Thoracic aorta endothelial cell (primary cell): ENCODE results near the gene TSPAN10. TPM values are rescaled to one million over a fixed set of nuclear protein-coding genes. Genes with fewer than 3 reads are reported as not detected.

Experiments
- small RNA-seq: library from RNA; depleted of rRNA; stranded (forward); fragments of <200 nt; gene quantifications from one replicate; pipeline ENCODE3, GENCODE V24; 2012
- total RNA-seq: library from RNA; depleted of rRNA; stranded (reverse); fragments of >200 nt; gene quantifications from 2 replicates; pipeline ENCODE4 v1.2.3, GENCODE V29; 2012

The TSPAN10 gene
- total RNA-seq: 0.14 and 0.53 TPM in 2 replicates

DNA sequence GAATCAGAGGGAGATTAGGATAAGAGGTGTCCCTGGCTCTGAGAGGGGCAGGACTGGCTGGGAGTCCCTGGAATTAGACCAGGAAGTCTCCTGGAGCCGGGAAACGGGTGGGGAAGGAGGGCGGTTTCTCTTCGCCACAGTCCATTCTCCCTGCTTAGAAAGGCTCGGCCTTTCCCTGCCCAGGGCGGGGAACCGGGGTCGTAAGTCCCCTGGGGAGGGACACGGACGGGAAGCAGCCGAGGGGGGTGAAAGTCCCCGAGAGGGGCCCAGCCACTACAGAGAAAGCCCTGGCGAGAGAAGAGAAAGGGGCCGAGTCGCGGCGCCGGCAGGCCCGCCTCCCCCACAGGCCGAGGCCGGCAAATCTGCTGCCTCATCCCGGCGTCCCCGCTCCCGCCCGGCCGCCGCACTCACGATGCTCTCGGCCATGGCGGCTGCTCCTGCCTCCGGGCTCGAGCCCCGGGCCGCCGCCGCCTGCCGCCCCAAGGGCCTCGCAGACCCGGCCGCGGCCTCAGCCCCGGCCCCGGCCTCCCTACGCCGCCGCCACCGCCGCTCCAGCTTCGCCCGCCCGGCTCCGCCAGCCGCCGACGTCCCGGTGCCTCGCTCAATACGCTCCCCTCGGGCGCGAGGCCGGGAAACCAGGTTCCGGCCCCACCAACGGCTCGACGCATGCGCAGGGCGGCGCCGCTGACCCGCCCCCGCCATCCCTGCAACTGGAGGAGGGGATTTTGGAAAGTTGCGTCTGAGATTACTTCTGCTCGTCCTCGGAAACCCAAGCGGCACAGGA is at the start of gene TSPAN10, which contains the start of gene NPLOC4:
Gene TSPAN10, plus strand, starts transcription at position 692 of the 784 bp plus-strand sequence. CDS start 5,217 bp downstream, outside the sequence.
Gene NPLOC4, minus strand, starts transcription at position 608 of the 784 bp plus-strand sequence. Its CDS starts 182 bp downstream, at position 426.

DNA sequence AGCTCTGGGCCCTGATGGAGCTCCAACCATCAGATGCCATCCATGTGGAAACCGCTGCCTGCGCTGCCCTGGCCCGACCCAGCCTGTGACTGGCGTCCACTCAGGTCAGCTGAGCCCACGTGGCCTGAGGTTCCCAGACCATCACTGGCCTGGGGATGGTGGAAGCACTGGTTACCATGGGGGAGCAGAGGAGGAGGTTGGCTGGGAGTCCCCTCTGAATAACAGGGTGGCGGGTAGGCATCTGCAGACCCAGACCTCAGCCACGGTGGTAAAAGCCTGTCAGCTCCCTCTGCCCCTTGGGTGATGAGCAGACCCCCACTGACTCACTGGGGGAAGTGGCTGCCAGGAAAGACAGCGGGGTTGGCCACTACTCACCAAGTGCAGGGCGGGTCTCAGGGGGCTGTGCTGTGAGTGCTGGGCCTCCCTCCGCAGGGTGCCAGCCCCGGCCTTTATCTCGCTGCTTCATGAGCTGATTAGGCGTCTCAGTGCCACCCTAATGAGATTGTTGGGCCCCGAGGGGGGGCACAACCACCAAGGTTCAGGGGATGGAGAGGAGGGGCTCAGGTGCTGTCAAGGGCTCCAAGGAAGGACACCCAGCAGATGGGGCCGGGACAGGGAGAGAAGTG is 19.2 kb downstream of the TSPAN10 start, which contains the start of gene PDE6G:
Gene PDE6G, minus strand, starts transcription at position 425 of the 626 bp plus-strand sequence. CDS start 3,237 bp downstream, outside the sequence.

DNA sequence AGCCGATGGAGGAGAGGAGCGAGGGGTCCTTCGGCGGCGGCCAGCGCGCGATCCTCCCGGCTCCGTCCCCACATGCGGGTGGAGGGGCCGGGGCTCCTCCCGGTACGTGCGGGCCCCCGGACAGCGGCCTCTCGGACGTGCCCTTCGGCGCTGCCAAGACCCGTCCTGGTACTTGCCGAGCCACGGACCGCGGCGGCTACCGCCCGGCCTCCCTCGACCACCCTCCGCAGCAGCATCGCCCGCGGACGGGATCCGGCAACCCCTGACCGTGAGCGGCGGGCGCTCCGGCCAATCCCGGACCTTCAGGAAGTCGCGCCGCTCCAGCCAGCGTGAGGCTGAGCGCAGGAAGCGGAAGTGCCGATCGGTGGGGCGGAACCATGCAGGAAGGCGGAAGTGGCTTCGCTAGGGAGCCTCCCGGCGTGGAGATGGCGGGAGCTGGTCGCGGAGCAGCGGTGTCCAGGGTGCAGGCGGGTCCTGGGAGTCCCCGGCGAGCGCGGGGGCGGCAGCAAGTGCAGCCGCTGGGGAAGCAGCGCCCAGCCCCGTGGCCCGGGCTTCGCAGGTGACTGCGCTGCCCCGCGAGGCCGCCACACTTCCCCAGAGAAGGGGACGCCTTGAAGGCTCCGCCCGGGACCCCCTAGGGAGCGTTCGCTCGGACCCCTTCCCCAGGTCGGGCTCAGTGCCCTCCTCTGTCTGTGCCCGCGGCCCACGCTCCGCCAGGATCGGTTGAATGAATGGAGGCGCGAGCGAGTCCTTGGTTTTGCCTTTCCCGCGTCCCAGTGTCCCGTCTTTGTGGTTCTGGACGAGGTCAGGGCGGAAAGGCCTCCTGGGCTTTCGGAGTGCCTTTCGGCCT is 29.6 kb downstream of the TSPAN10 start, which contains the start of the genes CCDC137 and OXLD1:
Gene CCDC137, plus strand, starts transcription at position 396 of the 850 bp plus-strand sequence. Its CDS starts 30 bp downstream, at position 426.
Gene OXLD1, minus strand, starts transcription at position 264 of the 850 bp plus-strand sequence. Its CDS starts 28 bp downstream, at position 236.

DNA sequence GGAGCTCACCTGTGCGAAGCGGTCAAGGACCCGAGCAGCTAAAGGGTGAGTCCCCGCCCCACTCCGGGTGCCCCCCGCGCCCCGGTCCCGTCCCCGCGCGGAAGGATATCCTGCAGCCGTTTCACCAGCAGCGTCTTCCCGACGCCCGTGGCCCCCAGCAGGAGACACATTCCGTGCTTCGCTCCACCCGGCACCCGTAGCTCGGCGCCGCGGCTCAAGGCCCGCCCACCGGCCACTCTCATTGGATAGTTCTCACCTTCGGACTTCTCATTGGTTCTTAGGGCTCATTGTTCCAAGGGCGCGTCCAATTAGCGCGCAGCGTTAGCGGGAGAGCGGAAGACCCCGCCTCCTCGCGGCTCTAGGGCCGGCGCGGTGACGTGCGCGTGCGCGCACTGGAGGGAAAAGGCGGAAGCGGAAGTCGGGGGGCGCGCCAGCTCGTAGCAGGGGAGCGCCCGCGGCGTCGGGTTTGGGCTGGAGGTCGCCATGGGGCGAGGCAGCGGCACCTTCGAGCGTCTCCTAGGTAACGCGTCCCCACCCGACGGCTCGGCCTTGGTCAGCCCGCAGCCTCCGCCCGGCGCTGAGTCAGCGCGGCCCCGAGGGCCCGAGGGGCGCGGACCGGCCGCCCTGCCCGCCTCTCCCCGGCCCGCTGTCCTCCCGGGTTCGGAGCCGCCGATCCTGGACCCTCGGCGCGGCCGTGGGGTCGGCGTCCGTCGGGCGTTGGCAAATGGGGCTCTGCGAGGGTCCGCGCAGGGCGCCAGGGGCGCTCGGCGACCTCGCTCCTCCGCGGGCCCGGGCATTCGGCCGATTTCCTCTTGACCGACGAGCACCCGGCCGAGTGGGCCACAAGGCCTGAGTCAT is 46.8 kb downstream of the TSPAN10 start, which contains the start of the genes ARL16 and HGS:
Gene ARL16, minus strand, starts transcription at position 214 of the 858 bp plus-strand sequence. Its CDS starts 44 bp downstream, at position 170.
Gene HGS, plus strand, starts transcription at position 428 of the 858 bp plus-strand sequence. Its CDS starts 56 bp downstream, at position 484.

Small RNAs within 50 kb of the gene (small RNA-seq; reads per million reads assigned to genes)
- not detected for gene MIR6786

Other genes with a start within 250 kb of the TSPAN10 start
- 6.0 and 10.3 TPM in 2 replicates for gene BAHCC1, start 241.7 kb upstream of the TSPAN10 start, total RNA-seq
- gene ACTG1, start 124.4 kb upstream of the TSPAN10 start, total RNA-seq: 10,238 and 11,944 TPM in 2 replicates
- 0.43 and 0.53 TPM in 2 replicates for gene FSCN2, start 108.8 kb upstream of the TSPAN10 start, total RNA-seq
- gene FAAP100, start 84.8 kb upstream of the TSPAN10 start, total RNA-seq: 26.3 and 28.3 TPM in 2 replicates
- gene NPLOC4, start 84 bp upstream of the TSPAN10 start, total RNA-seq: 99.7 and 104 TPM in 2 replicates
- gene PDE6G, start 19.3 kb downstream of the TSPAN10 start, total RNA-seq: 0.66 and 0.86 TPM in 2 replicates
- gene OXLD1, start 29.4 kb downstream of the TSPAN10 start, total RNA-seq: 23.5 and 26.4 TPM in 2 replicates
- gene CCDC137, start 29.5 kb downstream of the TSPAN10 start, total RNA-seq: 12.8 and 16.5 TPM in 2 replicates
- 32.7 and 34.0 TPM in 2 replicates for gene ARL16, start 46.6 kb downstream of the TSPAN10 start, total RNA-seq
- gene HGS, start 46.8 kb downstream of the TSPAN10 start, total RNA-seq: 102 and 120 TPM in 2 replicates
- 40.8 and 41.5 TPM in 2 replicates for gene MRPL12, start 66.2 kb downstream of the TSPAN10 start, total RNA-seq
- gene SLC25A10, start 75.1 kb downstream of the TSPAN10 start, total RNA-seq: 16.2 and 23.7 TPM in 2 replicates
- gene GCGR, start 167.0 kb downstream of the TSPAN10 start, total RNA-seq: not detected in 2 replicates
- 57.1 and 68.8 TPM in 2 replicates for gene MCRIP1, start 196.1 kb downstream of the TSPAN10 start, total RNA-seq
- not detected in 2 replicates for gene PPP1R27, start 197.9 kb downstream of the TSPAN10 start, total RNA-seq
- 824 and 903 TPM in 2 replicates for gene P4HB, start 223.3 kb downstream of the TSPAN10 start, total RNA-seq
- gene ARHGDIA, start 234.1 kb downstream of the TSPAN10 start, total RNA-seq: 229 and 236 TPM in 2 replicates